H1 (cell line): ENCODE data around the gene TRIM32. TPM values are rescaled to one million over a fixed set of nuclear protein-coding genes. Genes with fewer than 3 reads are reported as not detected.

ENCODE experiments used
- CTCF ChIA-PET: fragments of 300-600 bp; sonication (Branson Sonifier 250); formaldehyde crosslinking; loops from one replicate; lab custom pipeline; 2021; ENCODE audit not compliant: partially characterized antibody; lab: Charles Lee
- POLR2A ChIA-PET: fragments of 300-600 bp; sonication (Branson Sonifier 250); formaldehyde crosslinking; loops from one replicate; lab custom pipeline; 2021; ENCODE audit warnings: inconsistent platforms; ENCODE audit not compliant: partially characterized antibody; lab: Charles Lee
- DNase-seq, 2 experiments: peaks; one replicate each; pipeline versions ENCODE4 v3.0.0 to v3.0.0-alpha.2; 2010 to 2022; ENCODE audit warnings: low spot score in 2 of 2, low read depth in 1 of 2, mixed read lengths in 1 of 2
- FAIRE-seq: peaks from 2 replicates; lab custom pipeline; 2011; peaks lifted over from hg19 to GRCh38; lab: Jason Lieb, UNC
- H2AFZ ChIP-seq: 2 replicates; pipeline ENCODE4 v1.8.1; 2012; ENCODE audit warnings: low read length, inconsistent platforms
- H2AK5ac ChIP-seq: 2 replicates; pipeline ENCODE4 v1.6.1; 2013; ENCODE audit warnings: low read depth, low read length
- H2BK120ac ChIP-seq: replicated peaks from 2 replicates; pipeline ENCODE3; 2013; ENCODE audit warnings: low read depth, low read length, inconsistent platforms
- H2BK12ac ChIP-seq: 2 replicates; pipeline ENCODE4 v1.6.1; 2013; ENCODE audit warnings: low read depth, low read length
- H2BK15ac ChIP-seq: 2 replicates; pipeline ENCODE4 v1.6.1; 2013; ENCODE audit warnings: low read length
- H2BK20ac ChIP-seq: 2 replicates; pipeline ENCODE4 v1.6.1; 2013; ENCODE audit warnings: low read length
- H2BK5ac ChIP-seq: 2 replicates; pipeline ENCODE4 v1.6.1; 2013; ENCODE audit warnings: low read depth, low read length
- H3K14ac ChIP-seq: 2 replicates; pipeline ENCODE4 v1.6.1; 2013; ENCODE audit warnings: inconsistent platforms; ENCODE audit not compliant: insufficient read length
- H3K18ac ChIP-seq: 2 replicates; pipeline ENCODE4 v1.6.1; 2013; ENCODE audit warnings: low read length; ENCODE audit errors: extremely low read depth
- H3K23ac ChIP-seq: 2 replicates; pipeline ENCODE4 v1.6.1; 2013; ENCODE audit warnings: inconsistent platforms; ENCODE audit not compliant: insufficient read length
- H3K23me2 ChIP-seq: 2 replicates; pipeline ENCODE4 v1.6.1; 2013; ENCODE audit warnings: low read depth, low read length
- H3K27ac ChIP-seq: 2 replicates; pipeline ENCODE4 v1.6.1; 2011; ENCODE audit warnings: low read depth, low read length, inconsistent platforms
- H3K27me3 ChIP-seq, 4 experiments: replicated peaks in 1 of 4; 1 replicate in 1 of 4; 2 replicates in 3 of 4; pipeline versions ENCODE4 v1.6.1 to v1.8.1; 2011 to 2013; ENCODE audit warnings: low read length in 3 of 4, mild to moderate bottlenecking in 3 of 4, inconsistent platforms in 2 of 4, mixed read lengths in 2 of 4, moderate library complexity in 1 of 4; ENCODE audit not compliant: control insufficient read depth in 3 of 4, insufficient read depth in 3 of 4; ENCODE audit errors: extremely low read depth in 1 of 4
- H3K36me3 ChIP-seq, 4 experiments: 2 replicates each; pipeline versions ENCODE4 v1.6.1 to v1.8.1; 2011 to 2013; ENCODE audit warnings: mild to moderate bottlenecking in 4 of 4, low read length in 3 of 4, moderate library complexity in 2 of 4, control low read depth in 1 of 4, inconsistent platforms in 1 of 4; ENCODE audit not compliant: insufficient read depth in 4 of 4, control insufficient read depth in 2 of 4
- H3K4ac ChIP-seq: replicated peaks from 2 replicates; pipeline ENCODE3; 2013; ENCODE audit warnings: low read length, low read depth, mixed read lengths, inconsistent platforms; ENCODE audit not compliant: insufficient read length
- H3K4me1 ChIP-seq, 4 experiments: replicated peaks in 1 of 4; 1 replicate in 1 of 4; 2 replicates in 3 of 4; pipeline versions ENCODE4 v1.6.1 to v1.8.1; 2011 to 2013; ENCODE audit warnings: low read length in 3 of 4, inconsistent platforms in 2 of 4, mixed read lengths in 1 of 4; ENCODE audit not compliant: insufficient read depth in 4 of 4, control insufficient read depth in 3 of 4
- H3K4me2 ChIP-seq, 2 experiments: 2 replicates each; pipeline versions ENCODE4 v1.6.1 to v1.8.1; 2011 to 2013; ENCODE audit warnings: low read depth in 2 of 2, low read length in 2 of 2, control low read depth in 1 of 2, inconsistent platforms in 1 of 2, mild to moderate bottlenecking in 1 of 2; ENCODE audit not compliant: insufficient read depth in 1 of 2
- H3K4me3 ChIP-seq, 4 experiments: fragments of 200-600, 300-600 bp in 1 of 4; sonication (generic), shearing (Covaris generic), sonication (Bioruptor Twin) in 1 of 4; 2 replicates each; pipeline versions ENCODE4 v1.5.1 to v1.8.1; 2011 to 2016; ENCODE audit warnings: low read length in 4 of 4, low read depth in 3 of 4, control low read depth in 2 of 4, inconsistent platforms in 2 of 4, mild to moderate bottlenecking in 2 of 4, mixed read lengths in 1 of 4, moderate library complexity in 1 of 4; ENCODE audit not compliant: insufficient read depth in 2 of 4; ENCODE audit errors: extremely low read depth in 1 of 4
- H3K56ac ChIP-seq: replicated peaks from 2 replicates; pipeline ENCODE3; 2013; ENCODE audit warnings: low read depth, mild to moderate bottlenecking, mixed read lengths, low read length, inconsistent platforms; ENCODE audit not compliant: insufficient read length
- H3K79me1 ChIP-seq: 2 replicates; pipeline ENCODE4 v1.6.1; 2013; ENCODE audit warnings: low read depth, low read length, control low read depth
- H3K79me2 ChIP-seq, 2 experiments: 2 replicates each; pipeline versions ENCODE4 v1.6.1 to v1.8.1; 2012 to 2013; ENCODE audit warnings: low read length in 2 of 2, mild to moderate bottlenecking in 2 of 2, inconsistent platforms in 1 of 2; ENCODE audit not compliant: insufficient read depth in 2 of 2, control insufficient read depth in 1 of 2
- H3K9ac ChIP-seq, 4 experiments: replicated peaks in 1 of 4; 1 replicate in 1 of 4; 2 replicates in 3 of 4; pipeline versions ENCODE4 v1.6.1 to v1.8.1; 2011 to 2013; ENCODE audit warnings: low read depth in 3 of 4, low read length in 3 of 4, control low read depth in 2 of 4, mild to moderate bottlenecking in 2 of 4, moderate library complexity in 2 of 4, inconsistent platforms in 1 of 4; ENCODE audit errors: extremely low read depth in 1 of 4
- H3K9me3 ChIP-seq, 2 experiments: 2 replicates each; pipeline versions ENCODE4 v1.6.1 to v1.8.1; 2012 to 2013; ENCODE audit warnings: mild to moderate bottlenecking in 2 of 2, moderate library complexity in 2 of 2, control low read depth in 1 of 2, inconsistent platforms in 1 of 2, low read depth in 1 of 2, low read length in 1 of 2, mixed read lengths in 1 of 2; ENCODE audit not compliant: insufficient read depth in 2 of 2
- H4K20me1 ChIP-seq, 2 experiments: replicated peaks in 1 of 2; 2 replicates each; pipeline versions ENCODE3 to v1.8.1; 2011 to 2013; ENCODE audit warnings: inconsistent platforms in 2 of 2, low read length in 2 of 2, mild to moderate bottlenecking in 1 of 2; ENCODE audit not compliant: insufficient read depth in 2 of 2, control insufficient read depth in 1 of 2
- H4K5ac ChIP-seq: 2 replicates; pipeline ENCODE4 v1.6.1; 2013; ENCODE audit warnings: low read length, low read depth, mixed read lengths, inconsistent platforms; ENCODE audit not compliant: insufficient read length
- H4K8ac ChIP-seq: 2 replicates; pipeline ENCODE4 v1.8.0; 2013; ENCODE audit warnings: mild to moderate bottlenecking, moderate library complexity, low read length, inconsistent platforms; ENCODE audit not compliant: insufficient read depth; ENCODE audit errors: extremely low read depth
- H4K91ac ChIP-seq: replicated peaks from 2 replicates; pipeline ENCODE3; 2013; ENCODE audit warnings: low read length, mixed read lengths, inconsistent platforms; ENCODE audit not compliant: insufficient read length
- ASH2L ChIP-seq: fragments of 200-600, 300-600 bp; sonication (generic); IDR thresholded peaks from one replicate; pipeline ENCODE4 v1.7.1; 2017; ENCODE audit warnings: low read length
- CBX5 ChIP-seq: fragments of 300-800, 300-1000 bp; sonication (generic); IDR thresholded peaks from 2 replicates; pipeline ENCODE4 v1.7.1; 2016; ENCODE audit warnings: antibody characterized with exemption, low read length, low read depth
- CBX8 ChIP-seq: fragments of 300-800, 300-1000 bp; sonication (generic); IDR thresholded peaks from 2 replicates; pipeline ENCODE4 v1.7.1; 2016; ENCODE audit warnings: low read depth, low read length, borderline replicate concordance
- CHD1 ChIP-seq: IDR thresholded peaks from 2 replicates; pipeline ENCODE4 v1.6.1; 2012; ENCODE audit warnings: low read depth, low read length, improper control_type of control experiment
- CHD2 ChIP-seq: IDR thresholded peaks from 2 replicates; pipeline ENCODE4 v1.6.1; 2012; ENCODE audit warnings: low read length, improper control_type of control experiment
- EGR1 ChIP-seq: IDR thresholded peaks from 2 replicates; pipeline ENCODE4 v1.6.1; 2011; ENCODE audit warnings: low read depth, low read length, borderline replicate concordance
- GABPA ChIP-seq: IDR thresholded peaks from 2 replicates; pipeline ENCODE4 v1.6.1; 2011; ENCODE audit warnings: mild to moderate bottlenecking, low read length, moderate library complexity, borderline replicate concordance; ENCODE audit not compliant: insufficient read depth
- JUN ChIP-seq: IDR thresholded peaks from 2 replicates; pipeline ENCODE4 v1.6.1; 2011; ENCODE audit warnings: low read depth, mild to moderate bottlenecking, improper control_type of control experiment, low read length
- KDM1A ChIP-seq: fragments of 200-600, 300-600 bp; sonication (generic); IDR thresholded peaks from 2 replicates; pipeline ENCODE4 v1.7.1; 2016; ENCODE audit warnings: mild to moderate bottlenecking, low read length, borderline replicate concordance
- MAFK ChIP-seq: IDR thresholded peaks from 2 replicates; pipeline ENCODE4 v1.6.1; 2012; ENCODE audit warnings: low read depth, mild to moderate bottlenecking, improper control_type of control experiment, low read length
- RAD21 ChIP-seq, 2 experiments: IDR thresholded peaks in 1 of 2; conservative IDR thresholded peaks in 1 of 2; 2 replicates each; pipeline ENCODE4 v1.6.1; 2011; ENCODE audit warnings: low read depth in 2 of 2, low read length in 2 of 2, improper control_type of control experiment in 1 of 2, inconsistent platforms in 1 of 2, mild to moderate bottlenecking in 1 of 2, moderate library complexity in 1 of 2
- RFX5 ChIP-seq: IDR thresholded peaks from 2 replicates; pipeline ENCODE4 v1.6.1; 2011; ENCODE audit warnings: low read depth, low read length, improper control_type of control experiment, borderline replicate concordance
- SUZ12 ChIP-seq: fragments of 200-600 bp; sonication (generic); IDR thresholded peaks from 2 replicates; pipeline ENCODE4 v1.6.1; 2012; ENCODE audit warnings: mild to moderate bottlenecking, inconsistent platforms, low read length, moderate library complexity, mixed read lengths
- TAF1 ChIP-seq: IDR thresholded peaks from 2 replicates; pipeline ENCODE4 v1.6.1; 2011; ENCODE audit warnings: mild to moderate bottlenecking, low read depth, low read length
- TCF12 ChIP-seq: IDR thresholded peaks from 2 replicates; pipeline ENCODE4 v1.6.1; 2011; ENCODE audit warnings: low read depth, mild to moderate bottlenecking, low read length
- WGBS, 2 experiments: shearing (Covaris generic) in 1 of 2; methylation state at CpG; one replicate each; pipeline versions ENCODE4 v1.1.6 to v1.1.7; 2013 to 2015; ENCODE audit warnings: low lambda C conversion rate in 2 of 2, mixed read lengths in 2 of 2, inconsistent platforms in 1 of 2, low coverage in 1 of 2, missing lambda C conversion rate in 1 of 2; ENCODE audit not compliant: insufficient replicate concordance in 2 of 2, insufficient coverage in 1 of 2, insufficient read length in 1 of 2; ENCODE audit errors: extremely low coverage in 1 of 2, missing lambda C conversion rate in 1 of 2; 5-methylcytosine and 5-hydroxymethylcytosine counted together
- polyA plus RNA-seq, 7 experiments: library from polyadenylated mRNA; depleted of rRNA in 3 of 7; stranded (reverse) in 5 of 7; unstranded in 2 of 7; fragments of >200 nt in 5 of 7; fragments of 200-250 nt in 2 of 7; gene quantifications; 1 replicate in 5 of 7; 2 replicates in 1 of 7; 4 replicates in 1 of 7; pipeline versions ENCODE4 v1.2.1 to v1.2.3, GENCODE V29; 2011 to 2013; ENCODE audit warnings: missing spikeins in 2 of 7, mixed read lengths in 2 of 7
- total RNA-seq: library from RNA; stranded (reverse); fragmentation: NEBNext Ultra II Directional; extraction: Animal tissue kit (Norgen Biotek cat#: 25700); gene quantifications from 2 replicates; pipeline ENCODE4 v1.2.1, GENCODE V29; 2021

TRIM32 gene
- total and polyA plus RNA-seq, 2 of the 8 experiments (the other 6 are each of a cell fraction or from before 2014, with no cell fraction given): 10.5 to 17.3 TPM

DNA sequence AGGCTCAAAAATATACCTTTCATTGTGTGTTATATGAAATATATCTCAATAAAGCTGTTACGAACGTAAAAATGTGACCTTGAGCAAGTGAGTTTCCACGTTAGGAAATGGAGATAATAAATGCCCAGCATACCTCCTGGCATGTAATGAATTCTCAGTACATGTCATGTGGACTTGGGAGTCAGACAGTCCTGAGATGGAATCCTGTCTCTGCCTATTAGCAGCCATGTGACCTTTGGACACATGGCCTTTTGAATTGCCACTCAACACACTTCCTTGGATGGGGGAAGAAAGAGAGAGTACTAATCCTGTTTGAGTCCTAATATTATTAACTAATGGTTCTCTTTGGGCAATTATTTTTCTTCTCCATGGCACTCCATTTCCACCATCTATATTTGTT is 25.7 kb downstream of the TRIM32 start:
- ChIA-PET POLR2A (interaction anchor here (1.0 kb wide), 1 partner anchor 9 kb away, joined by 4 read pairs; no protein-coding TSS in a partner anchor), CTCF (interaction anchor here (1.3 to 1.9 kb wide), 2 partner anchors 9 to 11 kb away, joined by 3 to 5 read pairs; no protein-coding TSS in a partner anchor)
- no peak overlapping the region for H4K5ac ChIP-seq
- no peak overlapping the region for H3K4ac ChIP-seq
- no peaks in the 10 kb centered on the region for H3K36me3 ChIP-seq
- no peak overlapping the region for H3K9ac ChIP-seq
- H4K91ac ChIP-seq: no peak overlapping the region
- no peak for FAIRE-seq
- no peak overlapping the region for H2BK120ac ChIP-seq
- H2BK12ac ChIP-seq: no peak overlapping the region
- peaks cover 0 to 9% (median 2%) of the 10 kb centered on the region in 4 experiments; a peak in 2 of 7 replicates for H3K4me1 ChIP-seq
- no peak overlapping the region for H3K4me3 ChIP-seq
- no peak overlapping the region for H2AK5ac ChIP-seq
- no peaks in the 10 kb centered on the region for H3K79me1 ChIP-seq
- no peak overlapping the region for H3K4me2 ChIP-seq
- no peak overlapping the region for H3K23ac ChIP-seq
- H3K23me2 ChIP-seq: no peaks in the 10 kb centered on the region
- H2AFZ ChIP-seq: no peak overlapping the region
- H2BK5ac ChIP-seq: no peak overlapping the region
- no peak overlapping the region for H2BK15ac ChIP-seq
- H3K18ac ChIP-seq: no peak overlapping the region
- H4K20me1 ChIP-seq: no peaks in the 10 kb centered on the region
- no peak overlapping the region for H3K27ac ChIP-seq
- H3K27me3 ChIP-seq: no peaks in the 10 kb centered on the region
- H2BK20ac ChIP-seq: no peak overlapping the region
- no peaks in the 10 kb centered on the region for H3K79me2 ChIP-seq
- H4K8ac ChIP-seq: no peak overlapping the region
- 87% methylated on average over 3 of the region's 3 CpGs; no CpG with 5 or more reads in 1 of the 2 experiments for WGBS, 2 experiments
- no peak overlapping the region for H3K14ac ChIP-seq
- H3K9me3 ChIP-seq: no peaks in the 10 kb centered on the region
- DNase-seq: no peak
- no peak overlapping the region for H3K56ac ChIP-seq
- TF ChIP-seq JUN (no peak), KDM1A (no peak), EGR1 (no peak), CHD2 (no peak), RAD21 (IDR thresholded peaks at IDR 0.05 in 1 of 2, conservative IDR thresholded peaks at IDR 0.05 in 1 of 2; ENCODE audit: low read depth in 2 of 2, low read length in 2 of 2) (no peak), SUZ12 (no peak), ASH2L (no peak), GABPA (no peak), TCF12 (no peak), CHD1 (no peak), CBX5 (no peak), MAFK (no peak), CBX8 (no peak), RFX5 (no peak), TAF1 (no peak)
